HG02870 (cell line): Measurements from ENCODE around the gene MMS22L.

Source experiments
- ATAC-seq: cut with Tn5 transposase; IDR thresholded peaks from one replicate; pipeline ENCODE4 v1.9.1; 2021; ENCODE audit warnings: mild to moderate bottlenecking, moderate library complexity; ENCODE audit not compliant: unreplicated experiment

MMS22L gene

GRCh38 chr6:97092673-97093305 is 190.2 kb downstream of the MMS22L start:
- no peak for ATAC-seq
